K562 (cell line): Measurements from ENCODE around the gene TACC3. TPM values are rescaled to one million over a fixed set of nuclear protein-coding genes. Genes with fewer than 3 reads are reported as not detected.
A peak's percentile ranks its signal among the peaks of the same experiment; 100 is the strongest.

Experiments used
- CREM ChIP-seq: IDR thresholded peaks from 2 replicates; pipeline ENCODE4 v1.6.1; 2014; ENCODE audit warnings: antibody characterized with exemption, low read depth
- GATAD2A ChIP-seq: fragments of 450-650 bp; IDR thresholded peaks from 2 replicates; pipeline ENCODE4 v1.6.1; 2017
- HDAC2 ChIP-seq: fragments of 450-650 bp; IDR thresholded peaks from 2 replicates; pipeline ENCODE4 v1.6.1; 2016; ENCODE audit warnings: mild to moderate bottlenecking
- HMBOX1 ChIP-seq: sonication (generic); IDR thresholded peaks from 2 replicates; pipeline ENCODE4 v1.6.1; 2016
- MEF2D ChIP-seq: conservative IDR thresholded peaks from 2 replicates; pipeline ENCODE4 v1.6.1; 2016; ENCODE audit warnings: low read depth, missing genetic modification characterization, missing compliant biosample characterization
- RHOXF2B ChIP-seq: fragments of 250-450 bp; sonication (Bioruptor Pico); conservative IDR thresholded peaks from 2 replicates; pipeline ENCODE4 v1.5.1; 2021
- SMARCC2 ChIP-seq: fragments of 450-650 bp; IDR thresholded peaks from 2 replicates; pipeline ENCODE4 v1.6.1; 2017; ENCODE audit warnings: antibody characterized with exemption, moderate library complexity, mild to moderate bottlenecking, low read depth
- TOE1 ChIP-seq, 2 experiments: fragments of 450-650 bp in 1 of 2; sonication (generic) in 1 of 2; formaldehyde crosslinking in 1 of 2; IDR thresholded peaks; 2 replicates each; pipeline versions ENCODE4 v1.7.1 to v1.8.0; 2016 to 2022; ENCODE audit warnings: borderline replicate concordance in 2 of 2, mild to moderate bottlenecking in 2 of 2, antibody characterized with exemption in 1 of 2, inconsistent platforms in 1 of 2, low read depth in 1 of 2, missing genetic modification reagents in 1 of 2, moderate library complexity in 1 of 2
- ZBTB2 ChIP-seq: fragments of 450-650 bp; IDR thresholded peaks from 2 replicates; pipeline ENCODE4 v1.6.1; 2016; ENCODE audit warnings: antibody characterized with exemption
- ZC3H4 ChIP-seq: sonication (generic); formaldehyde crosslinking; IDR thresholded peaks from 2 replicates; pipeline ENCODE4 v1.9.0; 2021; ENCODE audit warnings: missing genetic modification reagents, borderline replicate concordance
- ZFPM2 ChIP-seq: fragments of 250-450 bp; sonication (Bioruptor Pico); IDR thresholded peaks from 2 replicates; pipeline ENCODE4 v1.5.1; 2022; ENCODE audit warnings: mild to moderate bottlenecking
- ZKSCAN3 ChIP-seq: fragments of 250-450 bp; sonication (Bioruptor Pico); IDR thresholded peaks from 2 replicates; pipeline ENCODE4 v1.4.0; 2020
- polyA plus RNA-seq, 8 experiments: library from polyadenylated mRNA; depleted of rRNA in 4 of 8; stranded (reverse) in 5 of 8; unstranded in 3 of 8; fragments of >200 nt; fragmentation: Nextera tagmentation in 2 of 8; fragmentation: Illumina TruSeq in 1 of 8; extraction: Ambion mirVana in 2 of 8; extraction: Trizol in 1 of 8; gene quantifications; 2 replicates each; pipeline versions ENCODE4 v1.2.1 to v1.2.3, GENCODE V29; 2011 to 2014; ENCODE audit warnings: inconsistent platforms in 1 of 8, missing spikeins in 1 of 8
- total RNA-seq, 7 experiments: library from RNA; depleted of rRNA in 6 of 7; stranded (reverse); fragments of >200 nt in 6 of 7; fragmentation: Illumina TruSeq in 2 of 7; extraction: Trizol in 2 of 7; gene quantifications; 2 replicates each; pipeline versions ENCODE4 v1.2.1 to v1.2.3, GENCODE V29; 2011 to 2021; ENCODE audit warnings: low replicate concordance in 1 of 7
- TF ChIP-seq, protein P1 (sequence below): fragments of 450-650 bp; formaldehyde crosslinking; IDR thresholded peaks from 2 replicates; pipeline ENCODE4 v1.4.0; 2022; ENCODE audit warnings: missing genetic modification characterization
- TF ChIP-seq, protein P2 (sequence below): IDR thresholded peaks from 2 replicates; pipeline ENCODE4 v1.6.1; 2012; ENCODE audit warnings: low read depth, low read length, improper control_type of control experiment, borderline replicate concordance
- TF ChIP-seq, protein P3 (sequence below): fragments of 200-800 bp; sonication (Bioruptor generic); IDR thresholded peaks from 2 replicates; pipeline ENCODE4 v1.6.1; 2016; ENCODE audit warnings: missing genetic modification characterization, missing compliant biosample characterization

Gene TACC3
- total and polyA plus RNA-seq, 9 of the 15 experiments (the other 6 are each of a cell fraction or from before 2014, with no cell fraction given), result 1.9 to 122 (median 55.6) TPM

- TF ChIP-seq ZC3H4, result peak; percentile 53; the same call in 1 of the 2 replicates
- no peak for TF ChIP-seq GATAD2A
- TF ChIP-seq, protein P1, sequence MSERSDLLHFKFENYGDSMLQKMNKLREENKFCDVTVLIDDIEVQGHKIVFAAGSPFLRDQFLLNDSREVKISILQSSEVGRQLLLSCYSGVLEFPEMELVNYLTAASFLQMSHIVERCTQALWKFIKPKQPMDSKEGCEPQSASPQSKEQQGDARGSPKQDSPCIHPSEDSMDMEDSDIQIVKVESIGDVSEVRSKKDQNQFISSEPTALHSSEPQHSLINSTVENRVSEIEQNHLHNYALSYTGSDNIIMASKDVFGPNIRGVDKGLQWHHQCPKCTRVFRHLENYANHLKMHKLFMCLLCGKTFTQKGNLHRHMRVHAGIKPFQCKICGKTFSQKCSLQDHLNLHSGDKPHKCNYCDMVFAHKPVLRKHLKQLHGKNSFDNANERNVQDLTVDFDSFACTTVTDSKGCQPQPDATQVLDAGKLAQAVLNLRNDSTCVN (CRISPR knock-in tag), result no peak
- TF ChIP-seq MEF2D, result no peak
- TF ChIP-seq ZKSCAN3 (CRISPR knock-in tag), result no peak
- no peak for TF ChIP-seq RHOXF2B
- TF ChIP-seq SMARCC2, result no peak
- TF ChIP-seq ZFPM2 (CRISPR knock-in tag), result no peak
- no peak for TF ChIP-seq HMBOX1
- TF ChIP-seq, protein P2, sequence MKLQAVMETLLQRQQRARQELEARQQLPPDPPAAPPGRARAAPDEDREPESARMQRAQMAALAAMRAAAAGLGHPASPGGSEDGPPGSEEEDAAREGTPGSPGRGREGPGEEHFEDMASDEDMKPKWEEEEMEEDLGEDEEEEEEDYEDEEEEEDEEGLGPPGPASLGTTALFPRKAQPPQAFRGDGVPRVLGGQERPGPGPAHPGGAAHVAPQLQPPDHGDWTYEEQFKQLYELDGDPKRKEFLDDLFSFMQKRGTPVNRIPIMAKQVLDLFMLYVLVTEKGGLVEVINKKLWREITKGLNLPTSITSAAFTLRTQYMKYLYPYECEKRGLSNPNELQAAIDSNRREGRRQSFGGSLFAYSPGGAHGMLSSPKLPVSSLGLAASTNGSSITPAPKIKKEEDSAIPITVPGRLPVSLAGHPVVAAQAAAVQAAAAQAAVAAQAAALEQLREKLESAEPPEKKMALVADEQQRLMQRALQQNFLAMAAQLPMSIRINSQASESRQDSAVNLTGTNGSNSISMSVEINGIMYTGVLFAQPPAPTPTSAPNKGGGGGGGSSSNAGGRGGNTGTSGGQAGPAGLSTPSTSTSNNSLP, result no peak
- TF ChIP-seq TOE1 (IDR thresholded peaks at IDR 0.05; ENCODE audit: borderline replicate concordance), result no peak
- TF ChIP-seq TOE1 (CRISPR knock-in tag; IDR thresholded peaks at IDR 0.05; ENCODE audit: borderline replicate concordance, low read depth), result no peak
- no peak for TF ChIP-seq HDAC2
- TF ChIP-seq ZBTB2, result no peak
- TF ChIP-seq, protein P3, sequence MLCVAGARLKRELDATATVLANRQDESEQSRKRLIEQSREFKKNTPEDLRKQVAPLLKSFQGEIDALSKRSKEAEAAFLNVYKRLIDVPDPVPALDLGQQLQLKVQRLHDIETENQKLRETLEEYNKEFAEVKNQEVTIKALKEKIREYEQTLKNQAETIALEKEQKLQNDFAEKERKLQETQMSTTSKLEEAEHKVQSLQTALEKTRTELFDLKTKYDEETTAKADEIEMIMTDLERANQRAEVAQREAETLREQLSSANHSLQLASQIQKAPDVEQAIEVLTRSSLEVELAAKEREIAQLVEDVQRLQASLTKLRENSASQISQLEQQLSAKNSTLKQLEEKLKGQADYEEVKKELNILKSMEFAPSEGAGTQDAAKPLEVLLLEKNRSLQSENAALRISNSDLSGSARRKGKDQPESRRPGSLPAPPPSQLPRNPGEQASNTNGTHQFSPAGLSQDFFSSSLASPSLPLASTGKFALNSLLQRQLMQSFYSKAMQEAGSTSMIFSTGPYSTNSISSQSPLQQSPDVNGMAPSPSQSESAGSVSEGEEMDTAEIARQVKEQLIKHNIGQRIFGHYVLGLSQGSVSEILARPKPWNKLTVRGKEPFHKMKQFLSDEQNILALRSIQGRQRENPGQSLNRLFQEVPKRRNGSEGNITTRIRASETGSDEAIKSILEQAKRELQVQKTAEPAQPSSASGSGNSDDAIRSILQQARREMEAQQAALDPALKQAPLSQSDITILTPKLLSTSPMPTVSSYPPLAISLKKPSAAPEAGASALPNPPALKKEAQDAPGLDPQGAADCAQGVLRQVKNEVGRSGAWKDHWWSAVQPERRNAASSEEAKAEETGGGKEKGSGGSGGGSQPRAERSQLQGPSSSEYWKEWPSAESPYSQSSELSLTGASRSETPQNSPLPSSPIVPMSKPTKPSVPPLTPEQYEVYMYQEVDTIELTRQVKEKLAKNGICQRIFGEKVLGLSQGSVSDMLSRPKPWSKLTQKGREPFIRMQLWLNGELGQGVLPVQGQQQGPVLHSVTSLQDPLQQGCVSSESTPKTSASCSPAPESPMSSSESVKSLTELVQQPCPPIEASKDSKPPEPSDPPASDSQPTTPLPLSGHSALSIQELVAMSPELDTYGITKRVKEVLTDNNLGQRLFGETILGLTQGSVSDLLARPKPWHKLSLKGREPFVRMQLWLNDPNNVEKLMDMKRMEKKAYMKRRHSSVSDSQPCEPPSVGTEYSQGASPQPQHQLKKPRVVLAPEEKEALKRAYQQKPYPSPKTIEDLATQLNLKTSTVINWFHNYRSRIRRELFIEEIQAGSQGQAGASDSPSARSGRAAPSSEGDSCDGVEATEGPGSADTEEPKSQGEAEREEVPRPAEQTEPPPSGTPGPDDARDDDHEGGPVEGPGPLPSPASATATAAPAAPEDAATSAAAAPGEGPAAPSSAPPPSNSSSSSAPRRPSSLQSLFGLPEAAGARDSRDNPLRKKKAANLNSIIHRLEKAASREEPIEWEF (CRISPR knock-in tag), result no peak
- TF ChIP-seq CREM, result no peak; the same call in 1 of the 2 replicates
Observed at GRCh38 chr4:1683736-1684505, 37.4 kb upstream of the TACC3 start, which contains the start of gene FAM53A (continued).
